ENCODE measurements around the gene SPATA45.

Gene SPATA45

DNA sequence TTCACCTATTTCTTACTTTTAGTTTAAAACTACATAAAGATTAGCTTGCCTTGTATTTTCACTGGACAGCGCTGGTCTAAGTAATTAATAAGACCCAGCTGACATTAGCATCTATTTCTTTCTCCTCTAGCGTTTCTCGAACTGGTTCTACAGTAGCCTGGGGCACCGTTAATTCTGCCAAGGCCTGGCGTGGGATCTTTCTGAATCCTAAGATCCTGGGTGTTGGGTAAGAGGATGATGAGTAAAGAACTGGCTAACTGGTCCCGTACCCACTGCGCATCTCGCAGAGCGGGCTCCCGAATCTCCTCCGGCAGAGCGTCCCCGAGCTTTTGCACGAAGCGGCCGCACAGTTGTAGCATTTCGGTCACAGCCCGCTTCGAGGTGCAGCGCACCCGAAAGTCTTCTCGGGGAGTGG lies 56.2 kb downstream of the SPATA45 start:
- TF ChIP-seq CTCF (IDR thresholded peaks at IDR 0.05; ENCODE audit: low read depth, low read length) = no peak
- H3K4me3 ChIP-seq (ENCODE audit: low read depth, low read length) = peak overlapping the region; percentile 71

DNA sequence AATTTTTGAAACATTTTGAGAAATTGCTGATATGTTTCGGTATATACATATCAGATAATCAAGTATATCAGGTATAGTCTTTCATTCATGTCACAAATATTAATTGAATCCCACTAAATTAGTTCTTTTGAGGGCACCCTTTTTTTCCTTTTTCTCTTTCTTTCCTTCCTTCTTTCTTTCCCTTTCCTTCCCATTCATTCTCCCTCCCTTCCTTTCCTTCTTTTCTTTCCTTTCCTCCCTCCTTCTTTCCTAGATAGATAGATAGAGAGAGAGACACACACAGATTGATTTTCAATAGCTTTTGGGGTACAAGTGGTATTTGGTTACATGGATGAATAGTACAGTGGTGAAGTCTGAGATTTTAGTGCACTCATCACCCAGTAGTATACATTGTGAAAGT lies 61.6 kb downstream of the SPATA45 start:
- no peak for TF ChIP-seq CTCF (IDR thresholded peaks at IDR 0.05; ENCODE audit: low read depth, low read length)
- no peak overlapping the region for H3K4me3 ChIP-seq (ENCODE audit: low read depth, low read length)

DNA sequence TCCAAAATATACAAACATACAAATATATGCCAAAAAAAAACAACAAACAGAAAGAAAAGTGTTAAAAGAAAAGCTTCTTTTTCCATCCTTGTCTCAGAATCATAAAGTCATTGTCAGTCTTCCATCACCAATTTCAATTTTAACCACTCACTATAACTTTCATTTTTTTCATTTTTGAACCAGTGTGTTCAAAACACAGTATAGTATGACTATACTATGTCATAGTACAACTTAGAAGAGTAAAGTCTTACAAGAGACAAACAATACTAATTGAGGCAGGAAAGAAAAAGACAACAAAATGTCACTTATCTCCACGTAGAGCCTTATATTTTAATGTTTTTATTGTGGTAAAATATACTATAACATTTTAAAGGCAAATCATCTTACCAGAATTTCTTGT lies 63.5 kb downstream of the SPATA45 start:
- H3K4me3 ChIP-seq (ENCODE audit: low read depth, low read length) = no peak overlapping the region
- no peak for TF ChIP-seq CTCF (IDR thresholded peaks at IDR 0.05; ENCODE audit: low read depth, low read length)

DNA sequence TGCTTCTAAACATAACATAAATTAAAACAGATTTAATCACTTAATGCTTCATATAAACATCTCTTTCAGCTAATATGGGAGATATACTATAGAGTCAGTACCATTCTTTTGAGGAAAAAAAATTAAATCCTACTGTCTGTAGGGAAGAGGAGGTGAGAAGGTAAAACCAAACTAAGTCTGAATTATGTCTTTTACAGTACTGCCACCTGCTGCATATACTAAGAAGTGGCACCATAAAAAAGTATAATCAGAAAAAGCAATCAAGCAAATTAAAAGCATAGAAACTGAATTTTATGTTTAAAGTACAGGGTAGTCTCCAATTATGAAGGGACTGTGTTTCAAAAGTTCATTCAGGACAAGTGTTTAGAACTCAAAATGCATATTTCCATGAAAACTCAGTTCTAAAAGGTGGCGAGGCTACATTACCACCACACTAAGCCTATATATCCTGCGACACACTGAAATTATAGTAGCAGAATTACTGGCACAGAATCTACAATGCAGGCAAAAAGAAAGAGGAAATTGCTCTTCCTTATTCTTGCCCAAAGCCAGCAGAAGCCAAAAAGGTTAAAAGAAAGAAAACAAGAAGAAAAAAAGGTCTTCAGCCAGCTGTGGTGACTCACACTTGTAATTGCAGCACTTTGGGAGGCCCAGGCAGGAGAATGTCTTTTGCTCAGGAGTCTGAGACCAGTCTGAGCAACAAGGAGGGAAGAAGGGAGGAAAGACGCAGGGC lies 64.9 kb downstream of the SPATA45 start:
- TF ChIP-seq CTCF (IDR thresholded peaks at IDR 0.05; ENCODE audit: low read depth, low read length) = peak; percentile 33; the same call in 1 of the 2 replicates
- no peak overlapping the region for H3K4me3 ChIP-seq (ENCODE audit: low read depth, low read length)

GRCh38 chr1:212781225-212781624 lies 66.2 kb downstream of the SPATA45 start:
- no peak for TF ChIP-seq CTCF (IDR thresholded peaks at IDR 0.05; ENCODE audit: low read depth, low read length)
- H3K4me3 ChIP-seq (ENCODE audit: low read depth, low read length) = no peak overlapping the region

DNA sequence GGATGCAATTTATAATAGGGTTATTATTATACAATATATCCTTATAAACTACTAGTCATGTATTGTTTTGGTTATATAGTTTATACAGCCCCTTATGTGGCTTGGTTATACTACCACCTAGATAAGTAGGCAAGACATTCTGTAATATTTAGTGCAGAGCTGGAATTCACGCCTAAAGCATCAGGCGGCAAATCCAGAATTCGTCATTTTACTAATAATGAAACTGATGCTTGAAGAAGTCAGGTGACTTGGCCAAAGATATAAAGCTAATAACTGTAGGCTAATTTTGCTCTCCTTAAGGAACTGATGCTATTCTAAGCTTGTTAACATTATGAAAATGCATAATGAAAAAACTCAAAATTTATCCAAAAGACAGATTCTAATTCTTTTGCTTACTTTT lies 66.7 kb downstream of the SPATA45 start:
- no peak for TF ChIP-seq CTCF (IDR thresholded peaks at IDR 0.05; ENCODE audit: low read depth, low read length)
- no peak overlapping the region for H3K4me3 ChIP-seq (ENCODE audit: low read depth, low read length)
